Left ventricle myocardium inferior (tissue), 1 donor: Measurements from ENCODE around the gene LCN15. TPM values are rescaled to one million over a fixed set of nuclear protein-coding genes. Genes with fewer than 3 reads are reported as not detected.

ENCODE experiments used
- DNase-seq: peaks from one replicate; pipeline ENCODE4 v3.0.0-alpha.2; 2020
- H3K27ac ChIP-seq: fragments of 200-600 bp; replicated peaks from 2 replicates; pipeline ENCODE4 v1.8.0; 2021
- H3K27me3 ChIP-seq: fragments of 200-600 bp; 2 replicates; pipeline ENCODE4 v1.8.0; 2021; ENCODE audit warnings: low read depth
- H3K36me3 ChIP-seq: fragments of 200-600 bp; 2 replicates; pipeline ENCODE4 v1.8.0; 2021
- H3K4me1 ChIP-seq: fragments of 200-600 bp; 2 replicates; pipeline ENCODE4 v1.8.0; 2021
- H3K4me3 ChIP-seq: fragments of 200-600 bp; 2 replicates; pipeline ENCODE4 v1.8.0; 2021; ENCODE audit warnings: mild to moderate bottlenecking, moderate library complexity
- H3K9me3 ChIP-seq: fragments of 200-600 bp; replicated peaks from 2 replicates; pipeline ENCODE4 v1.8.0; 2021
- intact Hi-C: fragments of 100-400 bp; cut with micrococcal nuclease; formaldehyde crosslinking; loops from one replicate; pipeline ENCODE4 v1.11.0; 2022
- total RNA-seq: library from RNA; stranded (reverse); fragmentation: NEBNext Ultra II Directional; extraction: Animal tissue kit (Norgen Biotek cat#: 25700); gene quantifications from one replicate; pipeline ENCODE4 v1.2.1, GENCODE V29; 2021
- TF ChIP-seq, protein P1 (sequence below): fragments of 200-600 bp; IDR thresholded peaks from 2 replicates; pipeline ENCODE4 v1.8.0; 2021; ENCODE audit warnings: antibody characterized with exemption, mild to moderate bottlenecking, borderline replicate concordance
- donor health status: DM: no; HTN: yes; CAD: no; lungs with severe emphysema.

LCN15 gene
- total RNA-seq, 1 donor from 2014 or later = 0.41 TPM

DNA sequence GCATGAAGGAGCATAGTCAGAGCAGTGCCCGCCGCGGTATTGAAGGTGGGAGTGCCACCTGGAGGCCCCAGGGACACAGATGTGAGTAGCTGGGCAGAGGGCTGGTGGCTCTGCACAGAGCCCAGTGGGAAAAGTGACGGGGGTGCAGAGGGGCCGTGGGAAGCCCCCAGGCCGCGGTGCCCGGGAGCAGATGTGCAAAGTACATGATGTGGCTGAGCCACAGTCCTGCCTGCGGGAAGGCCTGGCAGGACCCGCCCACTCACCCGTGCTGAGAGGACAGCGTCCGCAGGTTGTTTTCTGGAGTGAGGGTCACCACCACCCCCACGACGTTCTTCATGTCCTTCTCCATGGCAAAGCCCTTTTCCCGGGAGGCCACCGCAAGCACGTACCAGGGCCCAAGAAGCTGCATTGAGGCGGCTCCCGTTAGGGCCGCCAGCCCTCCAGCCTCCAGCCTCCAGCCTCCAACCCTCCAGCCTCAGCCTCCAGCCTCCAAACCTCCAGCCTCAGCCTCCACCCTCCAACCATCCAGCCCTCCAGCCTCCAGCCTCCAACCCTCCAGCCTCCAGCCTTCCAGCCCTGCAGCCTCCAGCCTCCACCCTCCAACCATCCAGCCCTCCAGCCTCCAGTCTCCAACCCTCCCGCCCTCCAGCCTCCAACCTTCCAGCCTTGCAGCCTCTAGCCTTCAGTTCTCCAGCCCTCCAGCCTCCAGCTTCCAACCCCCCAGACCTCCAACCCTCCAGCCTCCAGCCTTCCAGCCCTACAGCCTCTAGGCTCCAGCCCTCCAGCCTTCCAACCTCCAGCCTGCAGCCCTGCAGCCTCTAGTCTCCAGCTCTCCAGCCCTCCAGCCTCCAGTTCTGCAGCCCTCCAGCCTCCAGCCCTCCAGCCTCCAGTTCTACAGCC lies 16.9 kb downstream of the LCN15 start:
- H3K27ac ChIP-seq = peak overlapping the region; percentile 90
- H3K4me3 ChIP-seq = no peak overlapping the region
- H3K9me3 ChIP-seq = peaks cover 13% of the 10 kb centered on the region
- H3K4me1 ChIP-seq = peaks cover 47% of the 10 kb centered on the region
- H3K27me3 ChIP-seq = peaks cover 15% of the 10 kb centered on the region
- TF ChIP-seq, protein P1, sequence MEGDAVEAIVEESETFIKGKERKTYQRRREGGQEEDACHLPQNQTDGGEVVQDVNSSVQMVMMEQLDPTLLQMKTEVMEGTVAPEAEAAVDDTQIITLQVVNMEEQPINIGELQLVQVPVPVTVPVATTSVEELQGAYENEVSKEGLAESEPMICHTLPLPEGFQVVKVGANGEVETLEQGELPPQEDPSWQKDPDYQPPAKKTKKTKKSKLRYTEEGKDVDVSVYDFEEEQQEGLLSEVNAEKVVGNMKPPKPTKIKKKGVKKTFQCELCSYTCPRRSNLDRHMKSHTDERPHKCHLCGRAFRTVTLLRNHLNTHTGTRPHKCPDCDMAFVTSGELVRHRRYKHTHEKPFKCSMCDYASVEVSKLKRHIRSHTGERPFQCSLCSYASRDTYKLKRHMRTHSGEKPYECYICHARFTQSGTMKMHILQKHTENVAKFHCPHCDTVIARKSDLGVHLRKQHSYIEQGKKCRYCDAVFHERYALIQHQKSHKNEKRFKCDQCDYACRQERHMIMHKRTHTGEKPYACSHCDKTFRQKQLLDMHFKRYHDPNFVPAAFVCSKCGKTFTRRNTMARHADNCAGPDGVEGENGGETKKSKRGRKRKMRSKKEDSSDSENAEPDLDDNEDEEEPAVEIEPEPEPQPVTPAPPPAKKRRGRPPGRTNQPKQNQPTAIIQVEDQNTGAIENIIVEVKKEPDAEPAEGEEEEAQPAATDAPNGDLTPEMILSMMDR = no peak
- H3K36me3 ChIP-seq = no peaks in the 10 kb centered on the region
- no peak for DNase-seq
- intact Hi-C loops = no loop called here

DNA sequence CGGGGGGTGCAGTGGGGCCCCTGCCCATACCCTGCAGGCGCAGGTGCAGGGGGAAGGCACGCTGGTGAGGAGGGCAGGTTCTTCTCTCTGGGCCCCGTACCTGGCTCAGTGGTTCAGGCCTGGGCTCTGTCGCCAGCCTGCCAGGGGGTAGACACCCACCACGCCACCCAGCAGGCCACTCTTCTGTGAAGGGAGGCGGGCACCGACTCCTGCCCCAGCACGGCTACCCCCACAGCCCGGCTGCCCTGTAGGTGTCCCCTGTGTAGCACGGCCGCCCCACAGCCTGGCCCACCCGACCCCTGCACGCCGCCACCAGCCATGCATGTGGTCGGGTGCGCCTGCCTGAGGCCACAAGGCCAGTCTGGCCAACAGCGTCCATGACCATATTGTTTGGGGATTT lies 17.7 kb downstream of the LCN15 start:
- H3K27me3 ChIP-seq = peaks cover 23% of the 10 kb centered on the region
- peak overlapping the region; percentile 86 for H3K27ac ChIP-seq
- no peak for DNase-seq
- H3K4me3 ChIP-seq = peak overlapping the region; percentile 61
- TF ChIP-seq, protein P1 = no peak
- peaks cover 55% of the 10 kb centered on the region for H3K4me1 ChIP-seq
- H3K9me3 ChIP-seq = peaks cover 6% of the 10 kb centered on the region
- no peaks in the 10 kb centered on the region for H3K36me3 ChIP-seq
- intact Hi-C loops = no loop called here

DNA sequence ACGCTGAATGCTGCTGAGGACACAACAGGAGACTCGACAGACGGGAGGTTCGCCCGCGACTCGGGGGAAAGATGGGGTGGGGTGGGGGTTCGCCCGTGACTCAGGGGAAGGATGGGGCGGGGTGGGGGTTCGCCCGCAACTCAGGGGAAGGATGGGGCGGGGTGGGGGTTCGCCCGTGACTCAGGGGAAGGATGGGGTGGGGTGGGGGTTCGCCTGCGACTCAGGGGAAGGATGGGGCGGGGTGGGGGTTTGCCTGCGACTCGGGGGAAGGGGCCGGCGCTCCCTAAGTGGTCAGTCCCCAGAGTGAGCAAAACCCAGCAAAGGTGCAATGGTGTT lies 18.2 kb downstream of the LCN15 start:
- H3K4me1 ChIP-seq = peaks cover 60% of the 10 kb centered on the region
- intact Hi-C loops = no loop called here
- TF ChIP-seq, protein P1 = no peak
- H3K4me3 ChIP-seq = peak overlapping the region; percentile 61
- DNase-seq = no peak
- H3K36me3 ChIP-seq = no peaks in the 10 kb centered on the region
- peaks cover 27% of the 10 kb centered on the region for H3K27me3 ChIP-seq
- peak overlapping the region; percentile 86 for H3K27ac ChIP-seq
- H3K9me3 ChIP-seq = peaks cover under 1% of the 10 kb centered on the region

DNA sequence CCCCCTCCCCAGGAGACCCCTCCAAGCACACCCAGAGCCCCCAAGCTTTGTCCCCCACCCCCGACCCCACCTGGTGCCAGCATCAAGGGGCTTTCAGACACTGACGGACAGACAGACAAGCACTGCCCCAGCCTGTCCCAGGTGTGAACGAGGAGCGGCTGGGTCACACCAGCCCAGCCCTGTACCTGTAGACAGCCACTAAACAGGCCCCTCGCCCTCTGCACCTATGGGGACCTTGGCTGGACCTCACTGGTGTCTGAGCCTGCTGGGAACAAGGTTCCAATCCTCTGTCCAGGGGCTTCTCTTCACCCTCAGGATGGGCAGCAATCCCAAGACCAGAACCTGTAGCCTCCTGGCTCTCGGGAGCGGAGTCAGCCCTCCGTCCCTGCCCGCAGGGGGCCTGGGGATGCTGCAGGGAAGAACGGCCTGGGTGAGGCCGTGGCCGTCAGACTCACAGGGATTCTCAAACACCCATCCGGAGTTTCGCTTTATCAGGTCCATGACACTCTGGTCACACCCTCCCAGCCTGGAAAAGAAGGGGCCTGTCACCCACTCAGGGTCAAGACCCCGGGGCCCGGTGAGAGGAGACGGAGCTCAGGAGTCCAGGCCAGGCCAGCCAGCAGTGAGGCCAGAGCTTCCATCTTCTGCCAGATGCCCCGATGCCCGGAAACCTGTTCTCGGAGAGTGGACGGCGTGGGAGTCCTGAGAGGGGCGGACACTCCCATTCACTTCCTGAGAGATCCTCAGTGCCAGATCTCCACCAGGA lies 18.7 kb downstream of the LCN15 start:
- Histone ChIP-seq H3K27ac (peak overlapping the region; percentile 86), H3K4me1 (peaks cover 65% of the 10 kb centered on the region), H3K4me3 (peak overlapping the region; percentile 61), H3K9me3 (no peaks in the 10 kb centered on the region), H3K27me3 (peaks cover 27% of the 10 kb centered on the region), H3K36me3 (no peaks in the 10 kb centered on the region)
- DNase-seq = no peak
- intact Hi-C loops = no loop called here
- TF ChIP-seq, protein P1 = no peak

DNA sequence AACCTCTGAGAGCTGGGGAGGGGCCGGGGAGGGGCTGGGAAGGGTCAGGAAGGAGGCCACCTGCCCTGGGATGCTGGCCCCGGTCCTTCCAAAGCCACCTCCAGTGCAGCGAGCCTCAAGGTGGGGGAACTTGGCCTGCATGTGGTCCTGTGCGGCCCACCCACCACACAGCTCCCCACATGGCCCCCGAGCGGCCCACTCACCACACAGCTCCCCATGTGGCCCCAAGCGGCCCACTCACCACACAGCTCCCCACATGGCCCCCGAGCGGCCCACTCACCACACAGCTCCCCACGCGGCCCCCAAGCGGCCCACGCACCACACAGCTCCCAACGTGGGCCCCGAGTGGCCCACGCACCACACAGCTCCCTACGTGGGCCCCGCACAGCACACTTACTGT lies 19.5 kb downstream of the LCN15 start:
- Histone ChIP-seq H3K27me3 (peaks cover 27% of the 10 kb centered on the region), H3K4me3 (peak overlapping the region; percentile 61), H3K9me3 (no peaks in the 10 kb centered on the region), H3K27ac (peak overlapping the region; percentile 86), H3K36me3 (no peaks in the 10 kb centered on the region), H3K4me1 (peaks cover 59% of the 10 kb centered on the region)
- intact Hi-C loops = no loop called here
- TF ChIP-seq, protein P1 = no peak
- no peak for DNase-seq
